Sigmoid colon (tissue), 4 donors: ENCODE measurements around the gene PPID.

Experiments
- CTCF ChIP-seq, 4 experiments: fragments of 450-650 bp in 3 of 4; fragments of 200-600 bp in 1 of 4; IDR thresholded peaks; one replicate each; pipeline ENCODE4 v1.5.1; 2016 to 2019; ENCODE audit warnings: antibody characterized with exemption in 4 of 4, mild to moderate bottlenecking in 3 of 4, moderate library complexity in 2 of 4
- EP300 ChIP-seq, 4 donors: sonication (generic); formaldehyde crosslinking; IDR thresholded peaks; one replicate each; pipeline ENCODE4 v1.6.1; 2017; ENCODE audit warnings: antibody characterized with exemption in 4 of 4
- POLR2A ChIP-seq, 2 donors: fragments of 450-650 bp; IDR thresholded peaks; one replicate each; pipeline ENCODE4 v1.6.1; 2016; ENCODE audit warnings: antibody characterized with exemption in 2 of 2, mild to moderate bottlenecking in 2 of 2, moderate library complexity in 2 of 2
- POLR2AphosphoS5 ChIP-seq, 4 donors: sonication (generic); formaldehyde crosslinking; IDR thresholded peaks; one replicate each; pipeline ENCODE4 v1.6.1; 2017; ENCODE audit warnings: antibody characterized with exemption in 4 of 4

- no peak for TF ChIP-seq CTCF (IDR thresholded peaks at IDR 0.05)
- no peak for TF ChIP-seq POLR2A (IDR thresholded peaks at IDR 0.05)
- TF ChIP-seq EP300 (IDR thresholded peaks at IDR 0.05): no peak
- TF ChIP-seq POLR2AphosphoS5 (IDR thresholded peaks at IDR 0.05): no peak
These were observed 56.3 kb downstream of the PPID start for GRCh38 chr4:158666892-158667291.
